HG03095 (cell line): ENCODE measurements around the gene LLGL2.
"Not testable (repeated sequence)": the region's sequence is repeated elsewhere in the genome, so short reads cannot be mapped to it uniquely, and the experiment has no call there.

Source experiments
- ATAC-seq: cut with Tn5 transposase; IDR thresholded peaks from one replicate; pipeline ENCODE4 v1.9.1; 2021; ENCODE audit warnings: moderate library complexity; ENCODE audit not compliant: unreplicated experiment

The LLGL2 gene

DNA sequence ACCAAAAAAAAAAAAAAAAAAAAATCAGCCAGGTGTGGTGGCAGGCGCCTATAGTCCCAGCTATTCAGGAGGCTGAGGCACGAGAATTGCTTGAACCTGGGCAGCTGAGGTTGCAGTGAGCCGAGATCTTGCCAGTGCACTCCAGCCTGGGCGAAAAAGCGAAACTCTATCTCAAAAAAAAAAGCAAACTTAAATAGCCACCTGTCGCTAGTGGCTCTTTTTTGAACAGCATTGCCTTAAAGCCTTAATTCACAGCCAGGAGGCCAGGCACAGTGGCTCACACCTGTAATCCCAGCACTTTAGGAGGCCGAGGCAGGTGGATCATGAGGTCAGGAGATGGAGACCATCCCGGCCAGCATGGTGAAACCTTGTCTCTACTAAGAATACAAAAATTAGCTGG, 5.1 kb upstream of the LLGL2 start:
- not testable (repeated sequence) for ATAC-seq

- ATAC-seq, result no peak
Measured at GRCh38 chr17:75521290-75521689, 4.2 kb upstream of the LLGL2 start.

GRCh38 chr17:75521951-75522727, 3.4 kb upstream of the LLGL2 start:
- ATAC-seq, result no peak

- ATAC-seq, result no peak
Measured at GRCh38 chr17:75523647-75524046, 1.9 kb upstream of the LLGL2 start.

DNA sequence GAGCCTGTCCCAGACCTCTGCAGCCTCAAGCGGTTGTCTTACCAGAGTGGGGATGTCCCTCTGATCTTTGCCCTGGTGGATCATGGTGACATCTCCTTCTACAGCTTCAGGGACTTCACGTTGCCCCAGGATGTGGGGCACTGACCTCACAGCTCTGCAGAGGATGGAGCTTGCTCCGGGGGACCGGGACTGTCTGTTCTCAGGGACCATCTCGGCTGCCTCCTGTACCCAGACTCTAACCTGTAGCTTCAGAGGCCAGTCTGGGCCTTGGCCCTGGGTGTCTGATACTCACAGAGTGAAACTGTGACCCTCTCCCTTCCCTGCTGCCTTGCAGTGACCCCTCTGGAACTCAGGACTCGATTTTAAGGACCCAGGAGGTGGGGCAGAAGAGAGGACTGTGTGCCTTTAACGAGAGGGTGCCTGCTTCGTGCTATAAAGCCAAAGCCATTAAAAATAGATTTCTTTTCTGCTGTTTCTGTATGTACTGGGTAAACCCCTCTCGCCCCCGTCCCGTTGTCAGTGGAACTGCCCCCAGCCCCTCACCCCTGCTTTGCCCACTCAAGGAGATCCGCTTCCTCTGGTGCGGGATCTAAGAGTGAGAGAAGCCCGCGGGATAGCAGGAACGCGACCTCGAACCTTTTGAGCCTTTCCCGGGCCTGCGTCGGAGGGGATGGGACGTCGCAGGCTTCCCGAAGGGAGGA, 1.1 kb upstream of the LLGL2 start:
- ATAC-seq, result no peak

DNA sequence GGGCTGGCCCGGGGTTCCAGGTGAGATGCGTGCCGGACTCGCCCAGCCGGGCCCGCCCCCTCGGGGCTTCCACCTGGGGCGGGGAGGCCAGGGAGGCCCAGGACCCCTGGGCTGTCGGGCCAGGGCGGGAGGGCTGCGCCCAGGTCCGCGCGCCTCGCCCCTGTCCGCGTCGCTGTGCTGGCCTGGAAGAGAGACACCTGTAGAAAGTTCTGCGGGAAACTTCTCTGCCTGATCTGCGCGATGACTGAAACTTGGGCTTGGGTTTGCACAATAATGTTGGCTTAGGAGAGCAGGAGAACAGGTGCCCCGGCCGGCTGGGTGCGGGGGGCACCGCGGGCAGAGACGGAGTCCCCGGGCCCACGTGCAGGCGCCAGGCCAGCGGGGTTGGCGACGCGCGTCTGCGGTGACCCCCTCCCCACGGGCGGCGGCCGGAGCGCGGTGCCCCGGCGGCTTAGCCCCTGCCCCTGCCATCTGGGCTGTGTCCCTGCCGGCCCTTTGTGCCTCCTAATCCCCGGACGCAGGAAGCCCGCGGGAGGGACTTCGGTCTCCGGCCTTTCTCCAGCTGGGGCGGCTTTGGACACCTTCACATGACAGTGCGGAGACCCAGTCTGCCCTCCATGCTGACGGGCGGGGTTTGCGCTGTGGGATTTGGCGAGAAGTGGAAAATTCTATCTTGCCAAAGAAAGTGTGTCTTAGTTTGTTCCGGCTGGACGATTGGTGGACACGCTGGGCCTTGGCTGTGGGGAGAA, 483 bp downstream of the LLGL2 start:
- no peak for ATAC-seq

DNA sequence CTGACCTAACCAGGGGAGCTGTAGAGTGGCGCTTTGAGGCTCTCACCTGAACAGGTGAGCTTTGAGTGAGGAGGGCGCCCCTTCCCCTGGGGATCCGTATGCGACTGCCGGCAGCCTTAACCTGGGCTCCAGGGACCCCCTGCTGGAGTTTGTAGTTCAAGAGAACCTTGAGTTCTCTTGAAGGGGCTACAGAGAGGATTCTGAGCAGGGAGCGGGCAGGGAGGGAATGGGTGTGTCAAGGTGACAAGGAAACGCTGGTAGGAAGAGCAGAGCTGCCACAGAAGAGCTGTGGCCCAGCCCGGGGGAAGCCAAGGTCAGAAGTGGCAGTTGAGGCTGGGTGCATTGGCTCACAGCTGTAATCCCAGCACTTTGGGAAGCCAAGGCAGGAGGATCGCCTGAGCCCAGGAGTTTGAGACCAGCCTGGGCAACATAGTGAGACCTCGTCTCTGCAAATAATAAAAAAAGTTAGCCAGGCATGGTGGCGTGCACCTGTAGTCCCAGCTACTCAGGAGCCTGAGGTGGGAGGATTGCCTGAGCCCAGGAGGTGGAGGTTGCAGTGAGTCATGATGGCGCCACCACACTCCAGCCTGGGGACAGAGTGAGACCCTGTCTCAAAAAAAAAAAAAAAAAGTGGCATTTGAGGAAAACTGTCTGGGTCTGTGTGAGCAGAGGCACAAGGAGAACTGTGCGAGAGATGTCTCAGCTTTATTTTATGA, 1.2 kb downstream of the LLGL2 start:
- ATAC-seq, result no peak

GRCh38 chr17:75530837-75531720, 5.6 kb downstream of the LLGL2 start:
- ATAC-seq, result no peak

GRCh38 chr17:75531721-75532072, 6.2 kb downstream of the LLGL2 start:
- ATAC-seq, result no peak

- ATAC-seq, result no peak
Measured at GRCh38 chr17:75535119-75535537, 9.6 kb downstream of the LLGL2 start.

- ATAC-seq, result no peak
Measured at GRCh38 chr17:75535871-75536270, 10.4 kb downstream of the LLGL2 start.

DNA sequence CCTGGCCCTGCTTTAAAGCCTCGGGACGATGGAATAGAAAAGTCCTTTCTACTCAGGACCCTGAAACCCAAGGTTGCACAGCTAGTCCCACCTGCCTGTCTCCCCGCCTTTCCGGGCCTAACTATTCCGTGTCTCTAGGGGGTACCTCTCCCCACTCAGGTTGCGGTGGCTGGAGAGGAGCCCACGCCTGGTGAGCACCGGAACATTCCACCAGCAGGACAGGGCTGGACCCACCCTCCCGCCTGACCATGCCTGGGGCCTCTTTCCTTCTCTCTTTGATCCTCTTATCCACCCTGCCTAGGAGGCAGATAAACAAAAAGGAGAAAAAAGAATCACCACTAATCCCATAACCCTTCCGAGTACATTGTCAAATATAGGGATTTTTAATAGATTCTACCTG, 10.9 kb downstream of the LLGL2 start:
- no peak for ATAC-seq

DNA sequence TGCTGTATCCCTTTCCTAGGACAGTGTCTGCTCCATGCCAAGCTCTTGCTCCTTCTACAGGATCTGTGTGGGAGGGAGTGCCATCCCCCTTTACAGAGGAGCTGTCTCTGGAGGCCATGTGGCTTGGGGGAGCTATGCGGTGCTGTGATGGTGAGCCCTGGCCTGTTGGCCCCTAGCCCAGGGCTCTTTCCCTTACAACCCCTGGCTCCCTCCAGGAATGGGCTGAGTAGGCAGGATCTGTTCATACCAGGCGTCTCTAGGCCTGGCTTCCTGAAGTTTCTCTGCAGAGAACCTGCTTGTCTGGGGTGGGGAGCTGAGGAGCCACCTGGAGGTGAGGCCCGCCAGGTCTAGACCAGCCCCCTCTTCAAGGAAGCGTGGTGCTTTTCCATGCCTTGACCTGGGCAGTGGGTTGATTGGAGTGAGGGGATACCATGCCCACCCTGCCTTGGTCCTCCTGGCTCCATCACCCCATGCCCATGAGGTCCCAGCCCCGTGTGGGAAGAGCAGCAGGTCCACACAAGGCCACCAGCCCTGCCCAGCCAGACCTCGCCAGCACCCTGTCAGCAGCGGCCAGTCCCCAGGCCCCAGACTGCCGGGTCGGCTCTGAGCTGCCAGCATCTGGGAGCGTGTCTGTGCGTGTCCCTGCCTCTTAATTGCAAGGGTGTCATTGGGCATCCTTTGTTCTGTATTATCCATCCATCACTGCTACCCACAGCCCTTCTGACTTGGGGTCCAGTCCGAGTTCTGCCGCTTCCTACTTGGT, 14.7 kb downstream of the LLGL2 start:
- no peak for ATAC-seq

- no peak for ATAC-seq
Measured at GRCh38 chr17:75540923-75541503, 15.5 kb downstream of the LLGL2 start.

DNA sequence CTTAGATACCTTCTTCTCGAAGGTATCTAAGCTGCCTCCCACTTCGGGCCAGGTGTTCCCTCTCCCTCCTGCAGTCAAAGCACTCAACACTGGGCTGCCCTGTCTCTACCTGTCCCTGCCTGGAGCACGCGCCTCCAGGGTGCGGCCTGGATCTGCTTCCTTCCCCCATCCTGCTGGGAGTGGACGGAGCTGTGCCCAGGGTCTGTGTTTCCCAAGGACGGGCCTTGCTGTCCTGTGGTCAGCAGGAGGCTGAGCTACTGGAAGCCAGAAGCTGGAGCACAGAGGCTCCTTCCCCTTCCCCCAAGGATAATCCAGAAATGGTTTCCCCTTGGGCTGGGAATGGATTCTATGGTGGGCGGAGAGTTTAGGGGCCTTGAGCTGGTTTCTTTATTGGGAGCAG, 16.7 kb downstream of the LLGL2 start:
- ATAC-seq, result no peak

GRCh38 chr17:75542728-75543336, 17.3 kb downstream of the LLGL2 start:
- no peak for ATAC-seq

DNA sequence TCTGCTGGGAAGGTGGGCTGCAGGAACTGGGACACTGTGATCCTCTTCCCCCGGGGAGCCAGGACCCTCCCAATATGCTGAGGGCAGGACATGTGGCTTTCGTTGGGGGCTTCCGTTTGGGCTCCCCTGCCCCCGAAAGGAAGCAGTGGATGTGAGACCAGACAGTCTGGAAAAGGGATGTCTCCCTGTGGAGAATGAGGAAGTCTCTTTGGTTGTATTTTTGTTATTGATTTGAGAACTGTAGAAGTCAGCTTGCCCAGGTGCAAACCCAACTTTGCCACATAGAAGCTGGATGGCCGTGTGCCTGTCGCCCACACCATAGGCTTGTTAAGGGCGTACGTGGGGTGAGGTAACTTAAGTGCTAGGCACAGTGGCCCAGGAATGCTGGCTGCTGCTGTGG, 18.8 kb downstream of the LLGL2 start:
- no peak for ATAC-seq

GRCh38 chr17:75546181-75546580, 20.7 kb downstream of the LLGL2 start:
- no peak for ATAC-seq

GRCh38 chr17:75547091-75547490, 21.6 kb downstream of the LLGL2 start:
- ATAC-seq, result no peak
